ENCODE data around the gene FAM237B.

FAM237B gene

DNA sequence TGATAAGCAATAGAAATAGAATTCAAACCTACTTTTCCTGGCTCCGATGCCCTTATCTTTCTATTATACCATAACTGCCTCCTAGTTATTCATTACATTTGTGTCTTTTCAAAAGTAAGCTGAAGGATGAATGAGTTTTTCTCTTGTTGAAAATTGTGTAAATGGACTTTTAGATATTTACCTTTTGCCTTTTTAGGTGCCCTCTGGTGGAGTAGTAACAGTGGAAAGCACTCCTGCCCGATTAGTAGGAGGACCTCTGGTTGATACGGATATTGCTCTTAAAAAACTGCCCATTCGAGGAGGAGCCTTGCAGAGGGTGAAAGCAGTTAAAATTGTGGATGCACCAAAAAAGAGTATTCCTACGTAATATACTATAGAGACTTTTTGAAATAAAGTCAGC lies 11.2 kb downstream of the FAM237B start:
- Histone ChIP-seq H3F3A (ENCODE audit: control insufficient read depth, insufficient read depth) (no peaks in the 10 kb centered on the region), H3K4me3 (ENCODE audit: low read length) (no peak overlapping the region), H3K9me3 (ENCODE audit: control insufficient read depth, insufficient read depth, low read length) (no peaks in the 10 kb centered on the region), H3K4me2 (ENCODE audit: low read length) (no peak overlapping the region), H3K27me3 (ENCODE audit: control insufficient read depth, low read length) (0 out of 2 replicates have a peak, but pooled peaks cover 8% of the 10 kb centered on the region), H3K27ac (ENCODE audit: low read depth, low read length) (no peak overlapping the region), H3K36me3 (ENCODE audit: control insufficient read depth, low read length) (no peaks in the 10 kb centered on the region), H4K20me1 (ENCODE audit: control insufficient read depth, insufficient read depth, low read depth, low read length) (no peaks in the 10 kb centered on the region), H3K9me2 (replicated peaks; ENCODE audit: control insufficient read depth, low read length) (no peaks in the 10 kb centered on the region), H3K79me2 (ENCODE audit: control insufficient read depth, low read length) (no peaks in the 10 kb centered on the region), H3K4me1 (ENCODE audit: control insufficient read depth, low read length) (no peaks in the 10 kb centered on the region)
- TF ChIP-seq EZH2phosphoT487 (IDR thresholded peaks at IDR 0.05; ENCODE audit: borderline replicate concordance, low read length) (no peak), CTCF (IDR thresholded peaks at IDR 0.05; ENCODE audit: low read depth, low read length, poor library complexity, severe bottlenecking) (no peak)

- Histone ChIP-seq H3K27me3 (ENCODE audit: control insufficient read depth, low read length) (0 out of 2 replicates have a peak, but pooled peaks cover 11% of the 10 kb centered on the region), H3K4me3 (ENCODE audit: low read length) (no peak overlapping the region), H3K4me1 (ENCODE audit: control insufficient read depth, low read length) (no peaks in the 10 kb centered on the region), H3F3A (ENCODE audit: control insufficient read depth, insufficient read depth) (no peaks in the 10 kb centered on the region), H4K20me1 (ENCODE audit: control insufficient read depth, insufficient read depth, low read depth, low read length) (no peaks in the 10 kb centered on the region), H3K4me2 (ENCODE audit: low read length) (no peak overlapping the region), H3K9me3 (ENCODE audit: control insufficient read depth, insufficient read depth, low read length) (no peaks in the 10 kb centered on the region), H3K79me2 (ENCODE audit: control insufficient read depth, low read length) (no peaks in the 10 kb centered on the region), H3K36me3 (ENCODE audit: control insufficient read depth, low read length) (no peaks in the 10 kb centered on the region), H3K27ac (ENCODE audit: low read depth, low read length) (no peak overlapping the region), H3K9me2 (replicated peaks; ENCODE audit: control insufficient read depth, low read length) (no peaks in the 10 kb centered on the region)
- TF ChIP-seq EZH2phosphoT487 (IDR thresholded peaks at IDR 0.05; ENCODE audit: borderline replicate concordance, low read length) (no peak), CTCF (IDR thresholded peaks at IDR 0.05; ENCODE audit: low read depth, low read length, poor library complexity, severe bottlenecking) (no peak)
Measured at GRCh38 chr7:90303241-90303640, 17.9 kb downstream of the FAM237B start.

DNA sequence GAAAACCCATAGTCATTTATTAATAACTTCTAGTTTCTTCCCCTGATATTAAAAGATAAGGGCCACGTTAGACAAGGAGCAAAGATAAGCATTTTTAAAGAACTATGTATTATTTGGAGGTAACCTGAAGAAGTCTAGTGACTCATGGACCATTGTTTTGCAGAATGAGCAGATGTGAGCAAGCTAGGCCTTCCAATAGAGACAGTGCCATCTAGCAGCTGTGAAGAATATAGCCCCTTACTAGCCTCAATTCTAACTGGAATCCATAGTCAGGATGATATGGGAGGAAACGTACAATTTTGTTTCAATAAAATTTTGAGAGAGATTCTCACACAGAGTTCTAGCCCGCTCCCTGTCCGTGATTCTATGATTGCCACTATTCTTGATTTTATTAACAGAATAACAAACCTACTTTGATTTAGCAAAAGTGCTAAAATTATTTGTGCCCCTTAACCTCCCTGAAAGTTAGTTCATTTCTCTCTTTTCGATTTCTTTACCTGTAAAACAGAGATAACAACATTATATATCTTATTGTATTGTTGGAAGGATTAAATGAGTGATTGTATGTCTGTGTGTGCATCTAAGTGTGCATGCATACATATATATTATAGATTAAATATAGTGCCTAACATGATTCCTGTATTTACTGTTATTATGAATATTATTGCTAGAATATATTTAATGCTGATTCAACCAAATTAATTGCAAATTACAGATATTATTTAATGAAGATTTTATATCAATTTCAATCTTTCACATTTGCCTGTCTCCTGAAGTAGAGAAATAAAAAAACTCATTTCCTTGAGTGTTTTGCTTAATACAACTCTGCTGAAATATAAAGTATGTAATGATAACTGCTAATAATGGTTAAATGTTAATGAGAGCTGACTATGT lies 22.7 kb downstream of the FAM237B start:
- Histone ChIP-seq H3K9me3 (ENCODE audit: control insufficient read depth, insufficient read depth, low read length) (no peaks in the 10 kb centered on the region), H3K9me2 (replicated peaks; ENCODE audit: control insufficient read depth, low read length) (no peaks in the 10 kb centered on the region), H3K79me2 (ENCODE audit: control insufficient read depth, low read length) (no peaks in the 10 kb centered on the region), H3K27ac (ENCODE audit: low read depth, low read length) (no peak overlapping the region), H3K4me2 (ENCODE audit: low read length) (no peak overlapping the region), H3K4me1 (ENCODE audit: control insufficient read depth, low read length) (no peaks in the 10 kb centered on the region), H3K27me3 (ENCODE audit: control insufficient read depth, low read length) (peaks cover 4% of the 10 kb centered on the region), H4K20me1 (ENCODE audit: control insufficient read depth, insufficient read depth, low read depth, low read length) (no peaks in the 10 kb centered on the region), H3K4me3 (ENCODE audit: low read length) (no peak overlapping the region), H3K36me3 (ENCODE audit: control insufficient read depth, low read length) (no peaks in the 10 kb centered on the region), H3F3A (ENCODE audit: control insufficient read depth, insufficient read depth) (no peaks in the 10 kb centered on the region)
- no peak for TF ChIP-seq EZH2phosphoT487 (IDR thresholded peaks at IDR 0.05; ENCODE audit: borderline replicate concordance, low read length)
- peak; percentile 79 for TF ChIP-seq CTCF (IDR thresholded peaks at IDR 0.05; ENCODE audit: low read depth, low read length, poor library complexity, severe bottlenecking)
